H9 (cell line): ENCODE results near the gene RIOX2. TPM values are rescaled to one million over a fixed set of nuclear protein-coding genes. Genes with fewer than 3 reads are reported as not detected.

Experiments
- DNase-seq: peaks from one replicate; pipeline ENCODE4 v3.0.0-alpha.2; 2017
- H2AFZ ChIP-seq: one replicate; pipeline ENCODE4 v1.6.1; 2013; ENCODE audit warnings: mild to moderate bottlenecking, low read length, control low read depth, moderate library complexity
- H2AK5ac ChIP-seq: 2 replicates; pipeline ENCODE4 v1.6.1; 2013; ENCODE audit warnings: low read length, control low read depth, mixed read lengths; ENCODE audit not compliant: insufficient read length
- H2BK120ac ChIP-seq: one replicate; pipeline ENCODE4 v1.6.1; 2013; ENCODE audit warnings: low read depth, mild to moderate bottlenecking, low read length, control low read depth, inconsistent platforms; ENCODE audit not compliant: poor library complexity, severe bottlenecking
- H2BK12ac ChIP-seq: 2 replicates; pipeline ENCODE4 v1.6.1; 2013; ENCODE audit warnings: low read length, control low read depth, mixed read lengths, low read depth; ENCODE audit not compliant: insufficient read length
- H2BK15ac ChIP-seq: 2 replicates; pipeline ENCODE4 v1.6.1; 2013; ENCODE audit warnings: low read depth, low read length, control low read depth
- H2BK20ac ChIP-seq: one replicate; pipeline ENCODE4 v1.6.1; 2013; ENCODE audit warnings: low read depth, mild to moderate bottlenecking, low read length, control low read depth, inconsistent platforms; ENCODE audit not compliant: poor library complexity, severe bottlenecking
- H2BK5ac ChIP-seq: 2 replicates; pipeline ENCODE4 v1.6.1; 2013; ENCODE audit warnings: low read length, control low read depth, mixed read lengths; ENCODE audit not compliant: insufficient read length
- H3K14ac ChIP-seq: 2 replicates; pipeline ENCODE4 v1.6.1; 2013; ENCODE audit warnings: low read length, control low read depth; ENCODE audit not compliant: insufficient read depth
- H3K18ac ChIP-seq: 2 replicates; pipeline ENCODE4 v1.6.1; 2013; ENCODE audit warnings: low read depth, mild to moderate bottlenecking, mixed read lengths, low read length, control low read depth; ENCODE audit not compliant: insufficient read length
- H3K23ac ChIP-seq: 2 replicates; pipeline ENCODE4 v1.6.1; 2013; ENCODE audit warnings: low read length, control low read depth, mixed read lengths, low read depth; ENCODE audit not compliant: insufficient read length
- H3K23me2 ChIP-seq: 2 replicates; pipeline ENCODE4 v1.6.1; 2013; ENCODE audit warnings: low read depth, mild to moderate bottlenecking, mixed read lengths, low read length, control low read depth; ENCODE audit not compliant: insufficient read length, poor library complexity, severe bottlenecking
- H3K27ac ChIP-seq: 2 replicates; pipeline ENCODE4 v1.5.1; 2013; ENCODE audit warnings: low read length, control low read depth, mixed read lengths, low read depth; ENCODE audit not compliant: insufficient read length
- H3K27me3 ChIP-seq: 2 replicates; pipeline ENCODE4 v1.6.1; 2013; ENCODE audit warnings: low read length, control low read depth, inconsistent platforms; ENCODE audit not compliant: insufficient read depth
- H3K4ac ChIP-seq: 2 replicates; pipeline ENCODE4 v1.6.1; 2013; ENCODE audit warnings: low read depth, mild to moderate bottlenecking, control low read depth, inconsistent platforms, low read length, moderate library complexity
- H3K4me1 ChIP-seq: 2 replicates; pipeline ENCODE4 v1.6.1; 2013; ENCODE audit warnings: low read length, control low read depth, inconsistent platforms; ENCODE audit not compliant: insufficient read depth
- H3K4me2 ChIP-seq: 2 replicates; pipeline ENCODE4 v1.6.1; 2013; ENCODE audit warnings: low read length, control low read depth, mixed read lengths; ENCODE audit not compliant: insufficient read length, insufficient read depth
- H3K56ac ChIP-seq: 2 replicates; pipeline ENCODE4 v1.6.1; 2013; ENCODE audit warnings: low read depth, mild to moderate bottlenecking, mixed read lengths, low read length, control low read depth; ENCODE audit not compliant: insufficient read length
- H3K79me1 ChIP-seq: 2 replicates; pipeline ENCODE4 v1.6.1; 2013; ENCODE audit warnings: low read depth, mild to moderate bottlenecking, moderate library complexity, low read length, control low read depth, inconsistent platforms; ENCODE audit not compliant: insufficient read depth, poor library complexity, severe bottlenecking
- H3K79me2 ChIP-seq: 2 replicates; pipeline ENCODE4 v1.6.1; 2013; ENCODE audit warnings: low read length, control low read depth, inconsistent platforms; ENCODE audit not compliant: insufficient read depth
- H3K9ac ChIP-seq: 2 replicates; pipeline ENCODE4 v1.6.1; 2013; ENCODE audit warnings: low read length, control low read depth, mixed read lengths; ENCODE audit not compliant: insufficient read length; ENCODE audit errors: extremely low read depth
- H3K9me3 ChIP-seq: one replicate; pipeline ENCODE4 v1.6.1; 2013; ENCODE audit warnings: low read depth, low read length, inconsistent platforms; ENCODE audit not compliant: control insufficient read depth
- H3T11ph ChIP-seq: one replicate; pipeline ENCODE4 v1.6.1; 2013; ENCODE audit warnings: mild to moderate bottlenecking, low read length, control low read depth, inconsistent platforms
- H4K20me1 ChIP-seq: one replicate; pipeline ENCODE4 v1.6.1; 2013; ENCODE audit not compliant: control insufficient read depth, insufficient read length, insufficient read depth
- H4K5ac ChIP-seq: 2 replicates; pipeline ENCODE4 v1.6.1; 2013; ENCODE audit warnings: low read depth, mild to moderate bottlenecking, mixed read lengths, low read length, control low read depth; ENCODE audit not compliant: insufficient read length
- H4K8ac ChIP-seq: replicated peaks from 2 replicates; pipeline ENCODE4 v1.6.1; 2013; ENCODE audit warnings: low read length, control low read depth, mixed read lengths, low read depth; ENCODE audit not compliant: insufficient read length
- H4K91ac ChIP-seq: 2 replicates; pipeline ENCODE4 v1.6.1; 2013; ENCODE audit warnings: low read depth, mild to moderate bottlenecking, moderate library complexity, mixed read lengths, low read length, control low read depth; ENCODE audit not compliant: insufficient read length
- H3K27ac Mint-ChIP-seq, 3 experiments: 2 replicates in 2 of 3; 3 replicates in 1 of 3; pipeline ENCODE4 v1.8.0; 2020 to 2021; ENCODE audit warnings: mixed read lengths in 3 of 3, mild to moderate bottlenecking in 1 of 3, moderate library complexity in 1 of 3
- H3K27me3 Mint-ChIP-seq: 2 replicates; pipeline ENCODE4 v1.8.0; 2021; ENCODE audit warnings: low read depth, mild to moderate bottlenecking, moderate library complexity, mixed read lengths
- H3K36me3 Mint-ChIP-seq, 3 experiments: 2 replicates in 2 of 3; 3 replicates in 1 of 3; pipeline ENCODE4 v1.8.0; 2020 to 2021; ENCODE audit warnings: low read depth in 3 of 3, mixed read lengths in 3 of 3; ENCODE audit not compliant: insufficient read depth in 1 of 3
- H3K4me1 Mint-ChIP-seq, 2 experiments: 2 replicates each; pipeline ENCODE4 v1.8.0; 2020; ENCODE audit warnings: mixed read lengths in 2 of 2
- H3K4me3 Mint-ChIP-seq, 2 experiments: 2 replicates in 1 of 2; 3 replicates in 1 of 2; pipeline ENCODE4 v1.8.0; 2020 to 2021; ENCODE audit warnings: mild to moderate bottlenecking in 2 of 2, mixed read lengths in 2 of 2, moderate library complexity in 1 of 2
- H3K9me3 Mint-ChIP-seq, 2 experiments: 2 replicates in 1 of 2; 3 replicates in 1 of 2; pipeline ENCODE4 v1.8.0; 2020; ENCODE audit warnings: mild to moderate bottlenecking in 2 of 2, mixed read lengths in 2 of 2, moderate library complexity in 1 of 2
- CTCF ChIP-seq: fragments of 200-600 bp; sonication (generic); conservative IDR thresholded peaks from 3 replicates; pipeline ENCODE4 v1.8.0; 2021; ENCODE audit warnings: antibody characterized with exemption, mild to moderate bottlenecking
- WGBS: extraction: QIAGEN DNeasy Blood & Tissue Kit; methylation state at CpG from one replicate; pipeline ENCODE4 v1.1.7; 2013; ENCODE audit warnings: missing lambda C conversion rate, low lambda C conversion rate, mixed read lengths; ENCODE audit not compliant: insufficient read length; ENCODE audit errors: extremely low coverage; 5-methylcytosine and 5-hydroxymethylcytosine counted together
- total RNA-seq: library from RNA; stranded (reverse); gene quantifications from 2 replicates; pipeline ENCODE4 v1.2.1, GENCODE V29; 2021

Gene RIOX2
- total RNA-seq, 1 experiment from 2014 or later, result 15.5 TPM

GRCh38 chr3:98002717-98003116, 30.5 kb upstream of the RIOX2 start:
- no peaks in the 10 kb centered on the region for H3K4me1 ChIP-seq
- no peaks in the 10 kb centered on the region for H3K79me2 ChIP-seq
- no peak overlapping the region for H3K4ac ChIP-seq
- H3K27ac ChIP-seq, result no peak overlapping the region
- peaks cover 0 to 2% of the 10 kb centered on the region in 2 experiments; a peak in 2 of 4 replicates for H3K4me1 Mint-ChIP-seq
- no peak overlapping the region for H4K8ac ChIP-seq
- H3K23ac ChIP-seq, result no peak overlapping the region
- no peak overlapping the region for H3K27ac Mint-ChIP-seq
- no peak overlapping the region for H3K14ac ChIP-seq
- no peak for DNase-seq
- H3K23me2 ChIP-seq, result no peaks in the 10 kb centered on the region
- H2AFZ ChIP-seq, result no peak overlapping the region
- H3K79me1 ChIP-seq, result no peaks in the 10 kb centered on the region
- H4K5ac ChIP-seq, result no peak overlapping the region
- no peak overlapping the region for H3K4me2 ChIP-seq
- TF ChIP-seq CTCF, result no peak
- H2BK20ac ChIP-seq, result no peak overlapping the region
- WGBS, result no CpG with 5 or more reads among the region's 1 CpG
- no peak overlapping the region for H3T11ph ChIP-seq
- no peaks in the 10 kb centered on the region for H3K9me3 ChIP-seq
- no peaks in the 10 kb centered on the region for H3K36me3 Mint-ChIP-seq
- no peak overlapping the region for H3K56ac ChIP-seq
- H3K9ac ChIP-seq, result no peak overlapping the region
- H3K18ac ChIP-seq, result no peak overlapping the region
- no peak overlapping the region for H2BK12ac ChIP-seq
- no peaks in the 10 kb centered on the region for H4K20me1 ChIP-seq
- H2BK5ac ChIP-seq, result no peak overlapping the region
- no peaks in the 10 kb centered on the region for H3K9me3 Mint-ChIP-seq
- H2BK15ac ChIP-seq, result no peak overlapping the region
- no peaks in the 10 kb centered on the region for H3K27me3 ChIP-seq
- no peak overlapping the region for H2BK120ac ChIP-seq
- H4K91ac ChIP-seq, result no peak overlapping the region
- no peak overlapping the region for H2AK5ac ChIP-seq
- H3K27me3 Mint-ChIP-seq, result no peaks in the 10 kb centered on the region
- H3K4me3 Mint-ChIP-seq, result no peak overlapping the region
